Endothelial cell of umbilical vein (primary cell): ENCODE data around the gene PFKFB3. TPM values are rescaled to one million over a fixed set of nuclear protein-coding genes. Genes with fewer than 3 reads are reported as not detected.

ENCODE experiments used
- BruUV-seq: library from RNA; stranded (reverse); fragments of 400-500 nt; replicated peaks from 2 replicates; lab custom pipeline; 2021; lab: Mats Ljungman, UMichigan
- CTCF ChIA-PET: fragments of 300-600, 350-600 bp; sonication (Branson Sonifier 250); formaldehyde crosslinking; loops from one replicate; lab custom pipeline; 2021; ENCODE audit warnings: antibody characterized with exemption, inconsistent platforms; lab: Charles Lee
- POLR2A ChIA-PET: fragments of 300-600, 350-600 bp; sonication (Branson Sonifier 250); formaldehyde crosslinking; loops from one replicate; lab custom pipeline; 2021; ENCODE audit warnings: antibody characterized with exemption, inconsistent platforms; lab: Charles Lee
- DNase-seq: peaks from one replicate; pipeline ENCODE4 v3.0.0-alpha.2; 2011; ENCODE audit warnings: low read depth, low spot score
- FAIRE-seq: peaks from 2 replicates; lab custom pipeline; 2011; peaks lifted over from hg19 to GRCh38; lab: Jason Lieb, UNC
- H2AFZ ChIP-seq: 2 replicates; pipeline ENCODE4 v1.6.0; 2012; ENCODE audit warnings: low read depth, low read length, control low read depth, inconsistent platforms
- H3K27ac ChIP-seq: 2 replicates; pipeline ENCODE4 v1.5.1; 2011; ENCODE audit warnings: low read depth, mild to moderate bottlenecking, control low read depth, low read length, moderate library complexity; ENCODE audit not compliant: insufficient read depth
- H3K27me3 ChIP-seq, 2 experiments: 2 replicates each; pipeline versions ENCODE4 v1.6.0 to v1.6.1; 2011; ENCODE audit warnings: low read length in 2 of 2, mixed read lengths in 1 of 2; ENCODE audit not compliant: control insufficient read depth in 2 of 2, insufficient read depth in 2 of 2
- H3K36me3 ChIP-seq, 2 experiments: 2 replicates in 1 of 2; 3 replicates in 1 of 2; pipeline ENCODE4 v1.5.1; 2011; ENCODE audit warnings: low read length in 2 of 2, mild to moderate bottlenecking in 1 of 2, moderate library complexity in 1 of 2; ENCODE audit not compliant: control insufficient read depth in 2 of 2, insufficient read depth in 2 of 2; ENCODE audit errors: extremely low read depth in 1 of 2
- H3K4me1 ChIP-seq: 3 replicates; pipeline ENCODE4 v1.5.1; 2011; ENCODE audit warnings: mild to moderate bottlenecking, low read length; ENCODE audit not compliant: control insufficient read depth, insufficient read depth; ENCODE audit errors: extremely low read depth
- H3K4me2 ChIP-seq: 2 replicates; pipeline ENCODE4 v1.6.1; 2011; ENCODE audit warnings: low read length, control low read depth, mixed read lengths; ENCODE audit not compliant: insufficient read depth
- H3K4me3 ChIP-seq, 3 experiments: fragments of 200-600 bp in 1 of 3; sonication (generic), shearing (Covaris generic) in 1 of 3; replicated peaks in 1 of 3; 2 replicates each; pipeline ENCODE4 v1.5.1; 2011 to 2016; ENCODE audit warnings: control low read depth in 3 of 3, low read length in 3 of 3, mild to moderate bottlenecking in 2 of 3, inconsistent platforms in 1 of 3, low read depth in 1 of 3, moderate library complexity in 1 of 3; ENCODE audit not compliant: insufficient read depth in 1 of 3
- H3K79me2 ChIP-seq: 2 replicates; pipeline ENCODE4 v1.6.0; 2012; ENCODE audit warnings: low read length, inconsistent platforms; ENCODE audit not compliant: control insufficient read depth, insufficient read depth
- H3K9ac ChIP-seq: replicated peaks from 2 replicates; pipeline ENCODE3; 2011; ENCODE audit warnings: low read length, control low read depth; ENCODE audit not compliant: insufficient read depth; ENCODE audit errors: extremely low read depth
- H3K9me1 ChIP-seq: replicated peaks from 3 replicates; pipeline ENCODE4 v1.6.0; 2011; ENCODE audit warnings: mild to moderate bottlenecking, low read length; ENCODE audit not compliant: control insufficient read depth, insufficient read depth; ENCODE audit errors: extremely low read depth
- H3K9me3 ChIP-seq: replicated peaks from 2 replicates; pipeline ENCODE4 v1.5.1; 2012; ENCODE audit warnings: low read length, inconsistent platforms; ENCODE audit not compliant: control insufficient read depth, insufficient read depth
- H4K20me1 ChIP-seq: replicated peaks from 2 replicates; pipeline ENCODE3; 2011; ENCODE audit warnings: mild to moderate bottlenecking, low read length; ENCODE audit not compliant: control insufficient read depth, insufficient read depth; ENCODE audit errors: extremely low read depth
- EZH2 ChIP-seq: IDR thresholded peaks from 2 replicates; pipeline ENCODE4 v1.6.1; 2012; ENCODE audit warnings: borderline replicate concordance, low read depth, mild to moderate bottlenecking, moderate library complexity, low read length, inconsistent platforms; ENCODE audit not compliant: severe bottlenecking
- FOS ChIP-seq: IDR thresholded peaks from 2 replicates; pipeline ENCODE4 v1.6.1; 2011; ENCODE audit warnings: mild to moderate bottlenecking, low read length, moderate library complexity, borderline replicate concordance; ENCODE audit not compliant: insufficient read depth
- GATA2 ChIP-seq: IDR thresholded peaks from 2 replicates; pipeline ENCODE4 v1.7.0; 2011; ENCODE audit warnings: low read depth, mild to moderate bottlenecking, moderate library complexity, mixed read lengths, low read length; ENCODE audit not compliant: insufficient read length, insufficient read depth
- JUN ChIP-seq: IDR thresholded peaks from 2 replicates; pipeline ENCODE4 v1.6.1; 2011; ENCODE audit warnings: borderline replicate concordance, low read depth; ENCODE audit not compliant: insufficient read length, insufficient read depth
- MYC ChIP-seq: IDR thresholded peaks from one replicate; pipeline ENCODE4 v1.6.1; 2011; ENCODE audit warnings: mild to moderate bottlenecking, low read depth, low read length
- POLR2A ChIP-seq: IDR thresholded peaks from 2 replicates; pipeline ENCODE4 v1.6.1; 2012; ENCODE audit warnings: low read depth, mild to moderate bottlenecking, control low read depth, low read length
- POLR2AphosphoS5 ChIP-seq: IDR thresholded peaks from 2 replicates; pipeline ENCODE4 v1.6.1; 2012; ENCODE audit warnings: low read depth, mild to moderate bottlenecking, control low read depth, low read length, moderate library complexity; ENCODE audit not compliant: insufficient read depth
- dilution Hi-C: fragments of 300-500 bp; cut with MboI; formaldehyde crosslinking; loops from one replicate; pipeline ENCODE4 v1.15.0; 2019; ENCODE audit warnings: low sequenced_read_pairs; ENCODE audit not compliant: extremely low pct_ligation_motif_present
- intact Hi-C: fragments of 100-400 bp; cut with micrococcal nuclease; formaldehyde crosslinking; loops from one replicate; pipeline ENCODE4 v1.10.0; 2022
- polyA plus RNA-seq, 4 experiments: library from polyadenylated mRNA; depleted of rRNA in 3 of 4; stranded (reverse) in 3 of 4; unstranded in 1 of 4; fragments of >200 nt; gene quantifications; 2 replicates each; pipeline versions ENCODE4 v1.2.1 to v1.2.3, GENCODE V29; 2011 to 2012; ENCODE audit warnings: missing spikeins in 1 of 4
- total RNA-seq: library from RNA; stranded (reverse); gene quantifications from 2 replicates; pipeline ENCODE4 v1.2.3, GENCODE V29; 2021
- TF ChIP-seq, protein P1 (sequence below): IDR thresholded peaks from 2 replicates; pipeline ENCODE4 v1.6.1; 2011; ENCODE audit not compliant: insufficient read depth, insufficient read length
- TF ChIP-seq, protein P2 (sequence below), 2 donors: IDR thresholded peaks; 1 replicate in 1 of 2; 2 replicates in 1 of 2; pipeline ENCODE4 v1.5.1; 2011; ENCODE audit warnings: low read length in 2 of 2, mild to moderate bottlenecking in 2 of 2, moderate library complexity in 2 of 2, control low read depth in 1 of 2, inconsistent platforms in 1 of 2, low read depth in 1 of 2; ENCODE audit not compliant: insufficient read depth in 1 of 2; ENCODE audit errors: extremely low read depth in 1 of 2

The PFKFB3 gene
- total and polyA plus RNA-seq, 2 donors (not counting 3 experiments of a cell fraction or from before 2014, with no cell fraction given), result 15.8 to 33.7 TPM

DNA sequence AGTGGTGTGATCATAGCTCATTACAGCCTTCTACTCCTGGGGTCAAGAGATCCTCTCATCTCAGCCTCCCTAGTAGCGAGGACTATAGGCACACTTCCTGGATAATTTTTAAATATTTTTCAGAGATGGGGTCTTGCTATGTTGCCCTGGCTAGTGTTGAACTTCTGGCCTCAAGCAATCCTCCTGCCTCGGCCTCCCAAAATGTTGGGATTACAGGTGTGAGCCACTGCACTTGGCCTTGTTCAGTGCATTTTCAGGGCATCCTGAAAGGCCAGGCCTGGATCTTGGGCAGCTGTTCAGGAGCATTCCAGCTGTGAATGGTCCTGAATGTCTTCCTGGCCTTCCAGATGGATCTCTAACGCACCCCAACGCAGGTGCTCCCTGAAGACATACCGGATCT is 95.7 kb downstream of the PFKFB3 start:
- CTCF ChIA-PET, result interaction anchor here (0.7 kb wide), 1 partner anchor 15 kb away, joined by 3 read pairs; no protein-coding TSS in a partner anchor

More for the DNA sequence above, 95.7 kb downstream of the PFKFB3 start:
- Histone ChIP-seq H3K4me2 (no peak overlapping the region), H3K9ac (no peak overlapping the region), H3K27me3 (no peaks in the 10 kb centered on the region), H4K20me1 (no peaks in the 10 kb centered on the region), H3K27ac (no peak overlapping the region), H3K4me1 (no peaks in the 10 kb centered on the region), H2AFZ (no peak overlapping the region), H3K9me3 (no peaks in the 10 kb centered on the region), H3K79me2 (no peaks in the 10 kb centered on the region), H3K4me3 (no peak overlapping the region), H3K9me1 (no peaks in the 10 kb centered on the region), H3K36me3 (no peaks in the 10 kb centered on the region)
- TF ChIP-seq FOS, result no peak
- TF ChIP-seq, protein P1, sequence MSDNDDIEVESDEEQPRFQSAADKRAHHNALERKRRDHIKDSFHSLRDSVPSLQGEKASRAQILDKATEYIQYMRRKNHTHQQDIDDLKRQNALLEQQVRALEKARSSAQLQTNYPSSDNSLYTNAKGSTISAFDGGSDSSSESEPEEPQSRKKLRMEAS, result no peak
- no peak for TF ChIP-seq POLR2AphosphoS5
- no peak for TF ChIP-seq JUN
- TF ChIP-seq MYC, result no peak
- TF ChIP-seq POLR2A, result no peak
- TF ChIP-seq, protein P2, sequence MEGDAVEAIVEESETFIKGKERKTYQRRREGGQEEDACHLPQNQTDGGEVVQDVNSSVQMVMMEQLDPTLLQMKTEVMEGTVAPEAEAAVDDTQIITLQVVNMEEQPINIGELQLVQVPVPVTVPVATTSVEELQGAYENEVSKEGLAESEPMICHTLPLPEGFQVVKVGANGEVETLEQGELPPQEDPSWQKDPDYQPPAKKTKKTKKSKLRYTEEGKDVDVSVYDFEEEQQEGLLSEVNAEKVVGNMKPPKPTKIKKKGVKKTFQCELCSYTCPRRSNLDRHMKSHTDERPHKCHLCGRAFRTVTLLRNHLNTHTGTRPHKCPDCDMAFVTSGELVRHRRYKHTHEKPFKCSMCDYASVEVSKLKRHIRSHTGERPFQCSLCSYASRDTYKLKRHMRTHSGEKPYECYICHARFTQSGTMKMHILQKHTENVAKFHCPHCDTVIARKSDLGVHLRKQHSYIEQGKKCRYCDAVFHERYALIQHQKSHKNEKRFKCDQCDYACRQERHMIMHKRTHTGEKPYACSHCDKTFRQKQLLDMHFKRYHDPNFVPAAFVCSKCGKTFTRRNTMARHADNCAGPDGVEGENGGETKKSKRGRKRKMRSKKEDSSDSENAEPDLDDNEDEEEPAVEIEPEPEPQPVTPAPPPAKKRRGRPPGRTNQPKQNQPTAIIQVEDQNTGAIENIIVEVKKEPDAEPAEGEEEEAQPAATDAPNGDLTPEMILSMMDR (IDR thresholded peaks at IDR 0.05; ENCODE audit: extremely low read depth in 1 of 2, insufficient read depth in 1 of 2, low read depth in 1 of 2, low read length in 2 of 2), result no peak
- TF ChIP-seq GATA2, result no peak
- no peak for TF ChIP-seq EZH2
- POLR2A ChIA-PET, result no interaction called here
- no TSS peak for BruUV-seq
- intact Hi-C loops, result no loop called here
- no peak for DNase-seq
- FAIRE-seq, result no peak
- dilution Hi-C loops, result no loop called here
